Endothelial cell of umbilical vein (primary cell): ENCODE data around the gene DDX54. TPM values are rescaled to one million over a fixed set of nuclear protein-coding genes. Genes with fewer than 3 reads are reported as not detected.

Source experiments
- BruUV-seq: library from RNA; stranded (reverse); fragments of 400-500 nt; replicated peaks from 2 replicates; lab custom pipeline; 2021; lab: Mats Ljungman, UMichigan
- CTCF ChIA-PET: fragments of 300-600, 350-600 bp; sonication (Branson Sonifier 250); formaldehyde crosslinking; loops from one replicate; lab custom pipeline; 2021; ENCODE audit warnings: antibody characterized with exemption, inconsistent platforms; lab: Charles Lee
- POLR2A ChIA-PET: fragments of 300-600, 350-600 bp; sonication (Branson Sonifier 250); formaldehyde crosslinking; loops from one replicate; lab custom pipeline; 2021; ENCODE audit warnings: antibody characterized with exemption, inconsistent platforms; lab: Charles Lee
- DNase-seq: peaks from one replicate; pipeline ENCODE4 v3.0.0-alpha.2; 2011; ENCODE audit warnings: low read depth, low spot score
- FAIRE-seq: peaks from 2 replicates; lab custom pipeline; 2011; peaks lifted over from hg19 to GRCh38; lab: Jason Lieb, UNC
- H2AFZ ChIP-seq: 2 replicates; pipeline ENCODE4 v1.6.0; 2012; ENCODE audit warnings: low read depth, low read length, control low read depth, inconsistent platforms
- H3K27ac ChIP-seq: 2 replicates; pipeline ENCODE4 v1.5.1; 2011; ENCODE audit warnings: low read depth, mild to moderate bottlenecking, control low read depth, low read length, moderate library complexity; ENCODE audit not compliant: insufficient read depth
- H3K27me3 ChIP-seq, 2 experiments: 2 replicates each; pipeline versions ENCODE4 v1.6.0 to v1.6.1; 2011; ENCODE audit warnings: low read length in 2 of 2, mixed read lengths in 1 of 2; ENCODE audit not compliant: control insufficient read depth in 2 of 2, insufficient read depth in 2 of 2
- H3K36me3 ChIP-seq, 2 experiments: 2 replicates in 1 of 2; 3 replicates in 1 of 2; pipeline ENCODE4 v1.5.1; 2011; ENCODE audit warnings: low read length in 2 of 2, mild to moderate bottlenecking in 1 of 2, moderate library complexity in 1 of 2; ENCODE audit not compliant: control insufficient read depth in 2 of 2, insufficient read depth in 2 of 2; ENCODE audit errors: extremely low read depth in 1 of 2
- H3K4me1 ChIP-seq: 3 replicates; pipeline ENCODE4 v1.5.1; 2011; ENCODE audit warnings: mild to moderate bottlenecking, low read length; ENCODE audit not compliant: control insufficient read depth, insufficient read depth; ENCODE audit errors: extremely low read depth
- H3K4me2 ChIP-seq: 2 replicates; pipeline ENCODE4 v1.6.1; 2011; ENCODE audit warnings: low read length, control low read depth, mixed read lengths; ENCODE audit not compliant: insufficient read depth
- H3K4me3 ChIP-seq, 3 experiments: fragments of 200-600 bp in 1 of 3; sonication (generic), shearing (Covaris generic) in 1 of 3; replicated peaks in 1 of 3; 2 replicates each; pipeline ENCODE4 v1.5.1; 2011 to 2016; ENCODE audit warnings: control low read depth in 3 of 3, low read length in 3 of 3, mild to moderate bottlenecking in 2 of 3, inconsistent platforms in 1 of 3, low read depth in 1 of 3, moderate library complexity in 1 of 3; ENCODE audit not compliant: insufficient read depth in 1 of 3
- H3K79me2 ChIP-seq: 2 replicates; pipeline ENCODE4 v1.6.0; 2012; ENCODE audit warnings: low read length, inconsistent platforms; ENCODE audit not compliant: control insufficient read depth, insufficient read depth
- H3K9ac ChIP-seq: replicated peaks from 2 replicates; pipeline ENCODE3; 2011; ENCODE audit warnings: low read length, control low read depth; ENCODE audit not compliant: insufficient read depth; ENCODE audit errors: extremely low read depth
- H3K9me1 ChIP-seq: replicated peaks from 3 replicates; pipeline ENCODE4 v1.6.0; 2011; ENCODE audit warnings: mild to moderate bottlenecking, low read length; ENCODE audit not compliant: control insufficient read depth, insufficient read depth; ENCODE audit errors: extremely low read depth
- H3K9me3 ChIP-seq: replicated peaks from 2 replicates; pipeline ENCODE4 v1.5.1; 2012; ENCODE audit warnings: low read length, inconsistent platforms; ENCODE audit not compliant: control insufficient read depth, insufficient read depth
- H4K20me1 ChIP-seq: replicated peaks from 2 replicates; pipeline ENCODE3; 2011; ENCODE audit warnings: mild to moderate bottlenecking, low read length; ENCODE audit not compliant: control insufficient read depth, insufficient read depth; ENCODE audit errors: extremely low read depth
- EZH2 ChIP-seq: IDR thresholded peaks from 2 replicates; pipeline ENCODE4 v1.6.1; 2012; ENCODE audit warnings: borderline replicate concordance, low read depth, mild to moderate bottlenecking, moderate library complexity, low read length, inconsistent platforms; ENCODE audit not compliant: severe bottlenecking
- FOS ChIP-seq: IDR thresholded peaks from 2 replicates; pipeline ENCODE4 v1.6.1; 2011; ENCODE audit warnings: mild to moderate bottlenecking, low read length, moderate library complexity, borderline replicate concordance; ENCODE audit not compliant: insufficient read depth
- GATA2 ChIP-seq: IDR thresholded peaks from 2 replicates; pipeline ENCODE4 v1.7.0; 2011; ENCODE audit warnings: low read depth, mild to moderate bottlenecking, moderate library complexity, mixed read lengths, low read length; ENCODE audit not compliant: insufficient read length, insufficient read depth
- JUN ChIP-seq: IDR thresholded peaks from 2 replicates; pipeline ENCODE4 v1.6.1; 2011; ENCODE audit warnings: borderline replicate concordance, low read depth; ENCODE audit not compliant: insufficient read length, insufficient read depth
- MYC ChIP-seq: IDR thresholded peaks from one replicate; pipeline ENCODE4 v1.6.1; 2011; ENCODE audit warnings: mild to moderate bottlenecking, low read depth, low read length
- POLR2A ChIP-seq: IDR thresholded peaks from 2 replicates; pipeline ENCODE4 v1.6.1; 2012; ENCODE audit warnings: low read depth, mild to moderate bottlenecking, control low read depth, low read length
- POLR2AphosphoS5 ChIP-seq: IDR thresholded peaks from 2 replicates; pipeline ENCODE4 v1.6.1; 2012; ENCODE audit warnings: low read depth, mild to moderate bottlenecking, control low read depth, low read length, moderate library complexity; ENCODE audit not compliant: insufficient read depth
- dilution Hi-C: fragments of 300-500 bp; cut with MboI; formaldehyde crosslinking; loops from one replicate; pipeline ENCODE4 v1.15.0; 2019; ENCODE audit warnings: low sequenced_read_pairs; ENCODE audit not compliant: extremely low pct_ligation_motif_present
- intact Hi-C: fragments of 100-400 bp; cut with micrococcal nuclease; formaldehyde crosslinking; loops from one replicate; pipeline ENCODE4 v1.10.0; 2022
- polyA plus RNA-seq, 4 experiments: library from polyadenylated mRNA; depleted of rRNA in 3 of 4; stranded (reverse) in 3 of 4; unstranded in 1 of 4; fragments of >200 nt; gene quantifications; 2 replicates each; pipeline versions ENCODE4 v1.2.1 to v1.2.3, GENCODE V29; 2011 to 2012; ENCODE audit warnings: missing spikeins in 1 of 4
- total RNA-seq: library from RNA; stranded (reverse); gene quantifications from 2 replicates; pipeline ENCODE4 v1.2.3, GENCODE V29; 2021
- TF ChIP-seq, protein P1 (sequence below), 2 donors: IDR thresholded peaks; 1 replicate in 1 of 2; 2 replicates in 1 of 2; pipeline ENCODE4 v1.5.1; 2011; ENCODE audit warnings: low read length in 2 of 2, mild to moderate bottlenecking in 2 of 2, moderate library complexity in 2 of 2, control low read depth in 1 of 2, inconsistent platforms in 1 of 2, low read depth in 1 of 2; ENCODE audit not compliant: insufficient read depth in 1 of 2; ENCODE audit errors: extremely low read depth in 1 of 2
- TF ChIP-seq, protein P2 (sequence below): IDR thresholded peaks from 2 replicates; pipeline ENCODE4 v1.6.1; 2011; ENCODE audit not compliant: insufficient read depth, insufficient read length

Gene DDX54
- total and polyA plus RNA-seq, 2 donors (not counting 3 experiments of a cell fraction or from before 2014, with no cell fraction given), result 54.1 to 90.0 TPM

DNA sequence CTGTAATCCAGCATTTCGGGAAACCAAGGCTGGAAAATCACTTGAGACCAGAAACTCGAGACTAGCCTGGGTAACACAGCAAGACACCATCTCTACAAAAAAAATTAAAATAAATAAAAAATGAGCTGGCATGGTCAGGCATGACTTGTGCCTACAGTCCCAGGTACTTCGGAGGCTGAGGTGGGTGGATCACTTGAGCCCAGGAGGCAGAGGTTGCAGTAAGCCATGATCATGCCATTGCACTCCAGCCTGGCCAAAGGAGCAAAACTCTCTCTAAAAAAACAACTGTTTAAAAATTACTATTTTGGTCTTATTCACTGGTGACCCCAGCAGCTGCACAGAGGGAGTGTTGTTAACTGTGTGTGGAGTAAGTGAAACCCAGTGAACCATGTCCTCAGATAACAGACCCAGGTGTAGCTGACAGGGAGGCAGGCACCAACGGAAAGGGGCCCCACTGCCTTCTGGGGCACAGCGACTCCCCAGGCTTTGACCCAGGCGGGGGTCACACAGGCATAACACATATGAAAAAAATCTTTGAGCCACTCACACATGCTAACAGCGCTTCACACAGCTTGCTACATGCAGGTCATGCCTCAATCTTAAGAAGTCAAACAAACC, 12.1 kb downstream of the DDX54 start:
- POLR2A ChIA-PET, result no interaction called here

More for the DNA sequence above, 12.1 kb downstream of the DDX54 start:
- H3K27me3 ChIP-seq, result no peaks in the 10 kb centered on the region
- BruUV-seq, result no TSS peak
- dilution Hi-C loops, result no loop called here
- no peaks in the 10 kb centered on the region for H3K4me1 ChIP-seq
- no peak for FAIRE-seq
- DNase-seq, result no peak
- H3K9me3 ChIP-seq, result no peaks in the 10 kb centered on the region
- H3K9me1 ChIP-seq, result no peaks in the 10 kb centered on the region
- CTCF ChIA-PET, result interaction anchor here (1.1 to 6.4 kb wide), 4 partner anchors 8 to 180 kb away, joined by 3 to 83 read pairs (median 18); no protein-coding TSS in a partner anchor
- no peak overlapping the region for H3K27ac ChIP-seq
- no peak overlapping the region for H2AFZ ChIP-seq
- peaks cover 28 to 49% of the 10 kb centered on the region in 2 experiments for H3K36me3 ChIP-seq
- H3K9ac ChIP-seq, result no peak overlapping the region
- no peak overlapping the region for H3K4me2 ChIP-seq
- no peaks in the 10 kb centered on the region for H3K79me2 ChIP-seq
- TF ChIP-seq, protein P1, sequence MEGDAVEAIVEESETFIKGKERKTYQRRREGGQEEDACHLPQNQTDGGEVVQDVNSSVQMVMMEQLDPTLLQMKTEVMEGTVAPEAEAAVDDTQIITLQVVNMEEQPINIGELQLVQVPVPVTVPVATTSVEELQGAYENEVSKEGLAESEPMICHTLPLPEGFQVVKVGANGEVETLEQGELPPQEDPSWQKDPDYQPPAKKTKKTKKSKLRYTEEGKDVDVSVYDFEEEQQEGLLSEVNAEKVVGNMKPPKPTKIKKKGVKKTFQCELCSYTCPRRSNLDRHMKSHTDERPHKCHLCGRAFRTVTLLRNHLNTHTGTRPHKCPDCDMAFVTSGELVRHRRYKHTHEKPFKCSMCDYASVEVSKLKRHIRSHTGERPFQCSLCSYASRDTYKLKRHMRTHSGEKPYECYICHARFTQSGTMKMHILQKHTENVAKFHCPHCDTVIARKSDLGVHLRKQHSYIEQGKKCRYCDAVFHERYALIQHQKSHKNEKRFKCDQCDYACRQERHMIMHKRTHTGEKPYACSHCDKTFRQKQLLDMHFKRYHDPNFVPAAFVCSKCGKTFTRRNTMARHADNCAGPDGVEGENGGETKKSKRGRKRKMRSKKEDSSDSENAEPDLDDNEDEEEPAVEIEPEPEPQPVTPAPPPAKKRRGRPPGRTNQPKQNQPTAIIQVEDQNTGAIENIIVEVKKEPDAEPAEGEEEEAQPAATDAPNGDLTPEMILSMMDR (IDR thresholded peaks at IDR 0.05; ENCODE audit: extremely low read depth in 1 of 2, insufficient read depth in 1 of 2, low read depth in 1 of 2, low read length in 2 of 2), result no peak
- TF ChIP-seq JUN, result no peak
- no peak for TF ChIP-seq EZH2
- no peak for TF ChIP-seq POLR2AphosphoS5
- no peak for TF ChIP-seq POLR2A
- no peak for TF ChIP-seq FOS
- no peak for TF ChIP-seq MYC
- TF ChIP-seq, protein P2, sequence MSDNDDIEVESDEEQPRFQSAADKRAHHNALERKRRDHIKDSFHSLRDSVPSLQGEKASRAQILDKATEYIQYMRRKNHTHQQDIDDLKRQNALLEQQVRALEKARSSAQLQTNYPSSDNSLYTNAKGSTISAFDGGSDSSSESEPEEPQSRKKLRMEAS, result no peak
- TF ChIP-seq GATA2, result no peak
- intact Hi-C loops, result no loop called here
- no peaks in the 10 kb centered on the region for H4K20me1 ChIP-seq
- H3K4me3 ChIP-seq, result no peak overlapping the region
